HG03280 (cell line): ENCODE measurements around the gene DCAF8L2.
"Not testable (repeated sequence)": the region's sequence is repeated elsewhere in the genome, so short reads cannot be mapped to it uniquely, and the experiment has no call there.

Experiments
- ATAC-seq: cut with Tn5 transposase; IDR thresholded peaks from one replicate; pipeline ENCODE4 v1.9.1; 2021; ENCODE audit warnings: mild to moderate bottlenecking, moderate library complexity; ENCODE audit not compliant: unreplicated experiment

The DCAF8L2 gene

DNA sequence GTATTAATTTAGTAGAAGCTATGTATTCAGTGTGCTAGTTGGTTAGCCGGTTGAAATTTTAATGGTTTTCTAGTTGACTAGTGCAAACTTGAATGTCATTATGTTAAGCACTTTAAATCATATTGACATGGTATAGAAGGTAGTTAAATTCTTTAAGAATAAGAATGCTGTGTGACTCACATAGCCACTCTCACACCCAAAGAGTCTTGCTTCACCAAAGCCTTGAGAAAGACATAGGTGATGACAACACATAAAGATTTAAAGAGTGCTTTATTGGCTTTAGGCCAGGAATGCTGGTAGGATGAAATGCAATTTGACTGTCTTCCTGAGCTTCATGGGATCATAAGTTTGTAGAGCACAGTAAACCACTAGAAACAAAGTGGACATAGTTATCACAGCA, 85.3 kb downstream of the DCAF8L2 start:
- no peak for ATAC-seq

DNA sequence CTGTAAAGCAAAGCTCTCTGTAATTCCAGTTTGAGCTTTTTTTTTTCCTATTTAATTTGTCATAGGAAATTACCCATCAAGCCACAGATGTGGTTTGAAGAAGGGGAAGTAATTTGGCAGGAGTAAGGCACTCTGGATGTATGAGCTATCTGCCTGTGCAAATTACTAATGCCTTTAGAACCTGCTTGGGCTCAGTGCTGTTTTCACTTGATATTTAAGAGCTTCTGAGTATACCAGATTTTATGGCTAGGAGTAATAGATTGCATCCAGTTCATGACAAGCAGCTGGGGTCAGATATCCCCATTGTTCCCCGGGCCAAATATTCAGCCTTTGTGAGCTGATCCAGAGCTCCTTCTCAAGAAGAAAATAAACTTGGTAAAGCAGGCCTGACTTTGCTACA, 89.1 kb downstream of the DCAF8L2 start:
- no peak for ATAC-seq

DNA sequence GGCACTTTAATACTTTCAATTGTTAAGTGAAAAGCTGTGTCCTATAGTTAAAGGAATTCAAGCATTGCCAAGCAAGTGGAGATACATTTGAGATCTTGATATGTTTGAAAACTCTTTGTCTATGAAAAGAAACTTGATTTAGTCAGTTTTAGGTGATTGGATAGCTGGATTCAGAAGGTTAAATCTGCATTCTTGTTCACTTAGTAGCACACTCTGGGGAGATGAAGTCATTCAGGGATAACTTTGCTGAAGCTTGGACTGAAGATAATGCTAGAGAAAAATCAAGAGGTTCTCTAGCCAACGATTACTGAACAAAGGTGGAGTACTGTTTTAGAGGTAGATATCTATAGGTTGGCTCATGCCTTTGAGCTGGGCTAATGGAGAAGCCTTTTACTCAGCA, 90.6 kb downstream of the DCAF8L2 start:
- ATAC-seq, result no peak

DNA sequence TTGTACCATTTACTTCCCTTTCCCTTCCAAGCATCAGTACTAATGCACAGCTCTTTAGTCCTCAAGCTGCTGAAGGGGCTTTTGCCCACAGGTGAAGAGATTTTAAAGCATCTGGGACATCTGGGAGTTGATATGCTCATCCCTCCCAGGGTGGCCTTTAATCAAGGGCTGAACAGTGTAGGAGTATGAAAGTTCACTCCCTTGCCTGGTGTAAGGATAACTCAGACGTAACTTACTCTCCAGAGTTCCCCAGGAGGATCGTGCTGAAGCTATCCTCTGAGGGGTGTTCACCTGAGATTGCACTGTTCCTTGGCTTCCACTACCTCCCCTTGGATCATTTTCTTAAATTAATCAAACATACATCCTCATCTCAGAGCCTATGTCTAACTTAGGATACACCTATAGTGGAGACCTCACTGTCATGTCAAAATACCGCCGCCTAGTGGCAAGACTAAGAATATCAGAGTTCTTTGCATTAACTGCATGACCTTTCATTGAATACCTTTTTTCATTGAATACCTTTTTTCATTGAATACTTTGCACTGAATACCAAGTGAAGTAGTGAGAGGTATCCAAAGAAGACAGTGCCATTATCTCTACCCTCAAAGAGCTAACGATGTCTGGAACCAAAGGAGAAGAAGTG, 93.5 kb downstream of the DCAF8L2 start:
- ATAC-seq, result not testable (repeated sequence)

DNA sequence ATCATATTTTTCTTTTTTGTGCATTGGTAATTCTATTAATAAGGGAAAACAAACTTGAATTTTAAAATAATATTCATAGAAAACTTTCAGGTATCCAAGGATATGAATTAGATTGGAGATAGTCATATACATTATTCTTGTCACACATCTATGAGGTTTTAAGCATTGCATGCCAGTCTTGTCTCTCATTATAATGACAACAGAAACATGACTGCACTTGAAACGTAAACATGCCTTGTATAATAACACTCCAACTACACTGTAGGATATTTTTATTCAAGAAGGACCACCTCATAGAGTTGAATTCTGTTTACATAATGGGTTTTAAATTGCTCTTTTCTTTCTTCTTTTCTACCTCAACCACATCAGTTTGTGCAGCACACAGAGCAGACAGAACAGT, 104.5 kb downstream of the DCAF8L2 start:
- ATAC-seq, result no peak

DNA sequence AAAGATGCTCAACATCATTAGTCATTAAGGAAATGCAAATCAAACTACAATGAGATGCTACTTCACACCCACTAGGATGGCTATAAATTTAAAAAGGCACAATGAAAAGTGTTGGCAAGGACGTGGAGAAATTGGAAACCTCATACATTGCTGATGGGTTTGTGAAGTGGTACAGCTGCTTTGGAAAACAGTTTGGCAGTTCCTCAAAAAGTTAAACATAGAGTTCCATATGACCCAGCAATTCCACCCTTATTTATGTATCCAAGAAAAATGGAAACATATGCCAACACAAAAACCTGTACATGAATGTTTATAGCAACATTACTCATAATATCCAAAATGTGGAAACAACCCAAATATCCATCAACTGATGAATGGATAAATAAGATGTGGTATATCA, 116.4 kb downstream of the DCAF8L2 start:
- no peak for ATAC-seq

DNA sequence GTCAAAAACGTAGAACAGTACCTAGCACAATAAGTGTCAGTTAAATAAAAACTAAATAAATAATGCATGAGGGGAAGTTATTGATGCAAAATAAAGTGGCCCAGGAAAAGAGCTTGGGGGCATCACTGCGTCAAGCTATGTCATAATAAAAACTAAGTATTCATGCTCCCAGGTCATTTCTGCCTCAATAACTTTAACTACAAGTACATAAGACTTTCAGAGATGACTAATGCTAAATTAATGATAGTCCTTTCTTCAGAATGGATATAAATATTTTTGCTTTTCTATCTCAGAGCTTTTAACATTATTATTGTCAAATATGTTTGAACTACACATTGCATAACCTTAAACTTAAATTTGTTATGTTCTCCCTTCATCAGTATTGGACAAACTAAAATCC, 125.5 kb downstream of the DCAF8L2 start:
- ATAC-seq, result no peak

DNA sequence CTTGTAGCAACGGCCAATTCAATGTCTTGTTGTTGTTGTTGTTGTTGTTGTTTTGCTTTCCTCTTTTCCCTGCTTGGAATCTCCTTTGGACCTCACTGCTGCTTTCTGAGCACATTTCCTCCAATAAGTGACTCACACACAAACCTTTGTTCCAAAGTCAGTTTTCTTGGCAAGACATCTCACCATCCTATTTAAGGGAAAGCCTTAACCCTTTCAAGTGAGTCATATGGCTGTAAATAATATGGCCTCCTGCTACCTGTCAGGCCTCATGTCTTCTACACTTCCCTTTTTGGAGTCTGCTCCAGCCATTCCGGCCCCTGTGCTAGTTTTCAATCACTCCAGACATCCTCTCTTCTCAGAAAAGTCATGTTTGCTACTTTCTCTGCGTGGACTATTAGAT, 138.1 kb downstream of the DCAF8L2 start:
- ATAC-seq, result no peak

DNA sequence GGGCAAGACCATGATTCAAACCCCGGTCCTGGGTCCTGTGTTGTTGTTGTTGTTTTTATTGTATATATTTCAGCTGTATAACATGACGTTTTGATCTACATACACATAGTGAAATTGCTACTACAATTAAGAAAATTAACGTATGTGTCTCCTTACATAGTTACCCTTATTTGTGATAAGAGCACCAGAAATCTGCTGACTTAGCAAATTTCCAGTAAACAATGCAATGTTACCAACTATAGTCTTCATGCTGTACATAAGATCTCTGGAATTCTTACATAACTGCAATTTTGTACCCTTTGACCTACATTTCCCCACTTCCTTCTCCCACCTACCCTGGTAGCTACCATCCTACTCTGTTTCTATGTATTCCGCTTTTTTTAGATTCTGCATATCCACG, 141.8 kb downstream of the DCAF8L2 start:
- no peak for ATAC-seq

DNA sequence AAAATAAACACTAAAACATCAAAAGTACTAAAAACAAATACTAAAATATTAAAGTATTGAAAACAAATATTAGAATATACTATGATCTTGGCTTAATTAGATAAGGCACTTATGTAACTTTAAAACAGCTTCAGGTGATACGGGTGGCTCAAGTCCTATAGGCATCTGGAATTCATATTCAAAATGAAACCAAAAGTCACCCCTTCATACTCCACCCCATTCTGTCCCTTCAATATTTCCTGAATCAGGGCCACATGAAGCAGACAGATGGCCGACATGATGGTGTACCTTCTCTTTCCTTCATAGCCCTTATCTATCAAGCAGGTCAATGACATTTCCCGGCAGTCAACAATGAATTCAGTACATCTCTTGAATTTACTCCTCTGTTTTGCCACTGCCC, 145.8 kb downstream of the DCAF8L2 start:
- no peak for ATAC-seq

DNA sequence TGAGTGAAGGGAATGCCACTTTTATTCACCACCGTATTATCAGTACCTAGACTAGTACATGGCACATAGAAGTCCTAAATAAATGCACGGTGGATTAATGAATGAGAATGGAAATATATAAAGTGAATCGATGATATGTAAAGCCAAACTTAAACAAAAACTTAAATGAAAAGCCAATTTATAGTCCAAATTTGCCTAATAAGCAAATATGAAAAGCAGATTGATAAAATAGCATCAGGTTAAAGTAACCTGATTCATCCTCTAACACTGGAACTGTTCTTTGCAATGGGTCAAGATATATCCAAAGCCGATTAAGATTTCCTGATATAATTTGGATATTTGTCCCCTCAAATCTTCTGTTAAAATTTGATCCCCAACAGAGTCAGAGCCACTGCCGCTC, 150.8 kb downstream of the DCAF8L2 start:
- no peak for ATAC-seq

DNA sequence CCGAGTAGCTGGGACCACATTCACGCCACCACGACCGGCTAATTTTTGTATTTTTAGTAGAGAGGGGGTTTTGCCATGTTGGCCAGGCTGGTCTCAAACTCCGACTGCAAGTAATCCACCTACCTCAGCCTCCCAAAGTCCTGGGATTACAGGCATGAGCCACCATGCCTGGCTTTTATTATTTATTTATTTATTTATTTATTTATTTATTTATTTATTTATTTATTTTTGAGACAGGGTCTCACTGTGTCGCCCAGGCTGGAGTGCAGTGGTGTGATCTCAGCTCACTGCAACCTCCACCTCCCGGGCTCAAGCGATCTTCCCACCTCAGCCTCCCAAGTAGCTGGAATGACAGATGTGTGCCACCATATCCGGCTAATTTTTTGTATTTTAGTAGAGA, 153.4 kb downstream of the DCAF8L2 start:
- ATAC-seq, result not testable (repeated sequence)

DNA sequence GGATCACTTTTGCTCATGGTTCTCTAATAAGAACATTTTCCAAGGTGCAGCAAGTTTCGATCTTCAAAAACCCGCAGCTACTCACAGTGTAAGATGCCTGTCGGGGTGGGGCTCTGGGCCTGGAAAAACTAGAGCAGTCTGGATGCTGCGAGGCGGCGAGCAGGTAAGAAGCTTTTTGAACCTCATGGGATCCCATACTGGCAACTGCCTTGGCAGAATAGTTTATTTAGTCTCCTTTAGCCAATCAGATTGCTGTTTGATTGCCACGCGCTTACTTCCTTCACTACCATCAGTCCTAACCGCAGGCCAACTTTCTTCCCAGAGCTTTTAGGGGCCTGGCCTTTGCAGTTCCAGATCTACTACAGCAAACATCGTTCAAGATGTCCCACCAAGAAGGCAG, 156.4 kb downstream of the DCAF8L2 start:
- no peak for ATAC-seq

DNA sequence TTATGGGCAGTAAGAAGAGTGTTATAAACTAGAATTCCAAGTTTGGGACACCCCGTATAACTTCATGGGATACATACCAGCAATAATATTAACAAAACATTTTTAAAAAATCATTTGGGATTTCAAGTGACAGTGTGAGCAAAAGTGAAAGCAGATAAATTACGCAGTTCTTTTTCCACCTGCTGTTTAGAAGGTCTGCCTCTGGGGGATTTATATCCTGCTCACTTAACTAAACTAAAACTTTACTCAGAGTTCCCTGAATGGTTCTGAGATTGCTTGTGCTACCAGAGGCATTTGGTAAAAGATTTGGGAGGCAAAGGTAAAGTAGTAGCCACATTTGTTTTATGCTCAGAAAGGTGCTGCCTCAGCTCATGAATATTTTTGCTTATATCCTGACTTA, 160.2 kb downstream of the DCAF8L2 start:
- ATAC-seq, result not testable (repeated sequence)

DNA sequence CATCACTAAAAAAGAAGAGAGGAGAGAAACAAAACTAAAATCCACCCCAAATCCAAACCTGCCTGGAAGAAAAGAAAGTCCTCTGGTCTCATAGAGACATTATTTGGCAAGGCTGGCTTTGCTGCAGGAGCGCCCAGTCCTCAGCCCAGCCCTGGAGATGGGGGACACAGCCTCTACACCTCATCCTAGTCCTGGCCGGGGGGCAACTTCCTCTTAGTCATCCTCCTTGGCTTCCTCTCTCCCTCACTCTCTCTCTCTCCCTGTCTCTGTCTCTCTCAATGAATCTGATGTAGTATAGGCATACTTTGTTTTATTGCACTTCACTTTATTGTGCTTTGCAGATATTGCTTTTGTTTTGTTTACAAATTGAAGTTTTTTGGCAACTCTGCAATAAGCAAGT, 161.8 kb downstream of the DCAF8L2 start:
- ATAC-seq, result no peak

DNA sequence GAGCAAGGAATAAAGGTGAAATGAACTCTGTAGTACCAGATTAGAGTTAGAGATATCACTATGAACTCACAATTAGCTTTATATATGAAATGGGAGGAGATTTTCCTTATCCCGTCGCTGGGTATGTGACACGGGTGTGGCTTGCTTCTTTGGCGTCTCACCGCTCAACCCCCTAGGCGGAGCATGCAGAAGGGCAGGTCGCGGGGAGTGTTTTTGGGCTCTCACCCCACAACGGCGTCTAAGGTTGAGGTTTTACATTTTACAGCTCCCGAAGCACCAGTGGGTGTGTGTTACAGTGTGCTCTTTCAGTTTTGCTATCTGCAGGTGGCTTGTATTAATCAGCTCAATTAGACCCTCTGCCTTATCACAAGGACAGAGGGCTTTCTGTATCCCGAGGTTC, 175.6 kb downstream of the DCAF8L2 start:
- ATAC-seq, result no peak

DNA sequence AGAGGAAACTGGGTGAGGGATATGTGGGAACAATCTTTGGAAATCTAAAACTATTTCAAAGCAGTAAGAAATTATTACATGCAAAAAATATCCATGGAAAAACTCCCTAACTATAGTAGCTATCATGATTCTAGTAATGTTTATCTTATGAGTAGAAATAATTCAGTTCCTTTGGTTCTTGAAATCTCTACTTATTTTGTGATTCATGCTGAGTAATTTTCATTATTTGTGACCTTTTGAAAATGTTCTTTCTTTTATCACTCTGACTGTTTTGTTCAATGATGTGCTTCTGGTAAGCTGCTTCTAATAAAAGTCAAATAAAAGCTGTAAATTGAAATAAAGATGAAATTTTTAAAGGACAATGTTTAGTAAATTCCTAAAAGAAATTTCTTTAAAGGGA, 177.2 kb downstream of the DCAF8L2 start:
- no peak for ATAC-seq

DNA sequence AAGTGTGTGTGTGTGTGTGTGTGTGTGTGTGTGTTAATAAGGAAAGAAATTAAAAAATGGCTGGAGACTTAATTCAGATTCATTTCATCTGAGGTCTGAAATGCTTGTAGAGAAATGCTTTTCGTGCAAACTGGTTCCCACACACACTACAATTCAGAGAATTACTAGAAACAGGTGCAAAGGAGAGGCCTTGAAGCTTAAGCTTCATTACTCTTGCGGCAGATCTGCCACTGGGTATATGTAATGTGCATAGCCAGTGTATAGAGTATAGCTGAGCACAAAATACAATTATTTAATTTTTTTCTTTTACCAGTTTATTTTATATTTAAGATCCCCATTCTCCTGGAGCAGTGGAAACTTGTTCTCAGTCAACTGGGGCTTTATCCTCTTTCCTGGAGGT, 185.8 kb downstream of the DCAF8L2 start:
- ATAC-seq, result no peak

DNA sequence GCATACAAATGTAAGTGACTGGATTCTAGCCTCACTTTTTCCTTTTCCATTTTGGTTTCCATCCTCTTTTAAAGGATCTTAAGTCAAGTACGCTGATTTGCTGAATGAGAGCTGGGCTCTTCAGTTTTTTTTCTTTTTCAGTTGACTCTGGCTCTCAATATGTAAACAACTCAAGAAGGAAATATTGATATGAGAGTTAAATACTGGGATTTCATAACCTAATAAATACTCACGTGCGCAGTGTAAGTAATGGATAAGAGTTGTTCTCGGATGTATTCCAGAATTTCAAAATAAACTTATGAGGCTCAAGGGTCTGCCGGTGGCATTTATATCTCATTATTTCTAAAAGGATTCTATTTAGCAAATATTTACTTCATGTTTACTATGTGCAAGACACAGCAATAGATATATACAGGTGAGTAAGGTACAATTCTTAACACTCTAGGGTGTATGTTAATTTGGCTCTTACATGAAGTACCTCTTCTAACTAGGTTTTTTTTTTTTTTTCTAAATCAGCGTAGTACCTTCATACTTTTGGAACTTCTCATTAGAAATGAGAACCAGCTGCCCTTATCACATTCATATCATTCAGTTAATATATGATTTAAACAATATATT, 206.6 kb downstream of the DCAF8L2 start:
- ATAC-seq, result no peak

DNA sequence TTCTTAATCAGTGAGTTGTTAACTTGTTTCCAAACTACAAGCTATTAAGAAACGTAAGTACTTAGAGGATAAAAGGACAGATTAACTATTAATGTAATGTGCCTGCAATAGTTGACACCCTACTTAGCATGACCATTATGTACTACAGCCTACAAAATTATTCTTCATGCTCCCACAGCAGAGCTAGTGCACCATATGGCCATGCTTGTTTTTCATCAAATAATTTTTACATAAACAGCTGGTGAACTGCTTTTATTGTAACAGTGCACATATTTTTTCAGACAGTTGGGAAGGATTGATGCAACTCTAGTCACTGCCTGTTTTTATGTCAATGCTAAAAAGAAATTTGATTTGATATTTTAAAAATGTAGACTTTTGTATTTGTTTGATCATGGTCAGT, 207.4 kb downstream of the DCAF8L2 start:
- no peak for ATAC-seq
